GM18526 (cell line): ENCODE measurements around the gene FGGY.

Experiments
- POLR2A ChIP-seq: IDR thresholded peaks from 3 replicates; pipeline ENCODE4 v1.6.1; 2011; ENCODE audit not compliant: insufficient read length; ENCODE audit errors: extremely low read depth

Gene FGGY

GRCh38 chr1:59417406-59417805 is 120.5 kb downstream of the FGGY start:
- TF ChIP-seq POLR2A = no peak

GRCh38 chr1:59418363-59419144 is 121.7 kb downstream of the FGGY start:
- TF ChIP-seq POLR2A = no peak

- TF ChIP-seq POLR2A = no peak
Observed at GRCh38 chr1:59419361-59420140, 122.7 kb downstream of the FGGY start.

- TF ChIP-seq POLR2A = no peak
Observed at GRCh38 chr1:59421232-59421920, 124.5 kb downstream of the FGGY start.

GRCh38 chr1:59422921-59423575 is 126.2 kb downstream of the FGGY start:
- no peak for TF ChIP-seq POLR2A

GRCh38 chr1:59427155-59427554 is 130.3 kb downstream of the FGGY start:
- no peak for TF ChIP-seq POLR2A

GRCh38 chr1:59427784-59428183 is 130.9 kb downstream of the FGGY start:
- no peak for TF ChIP-seq POLR2A

GRCh38 chr1:59428828-59429227 is 131.9 kb downstream of the FGGY start:
- TF ChIP-seq POLR2A = no peak

GRCh38 chr1:59429656-59430055 is 132.8 kb downstream of the FGGY start:
- TF ChIP-seq POLR2A = no peak

- TF ChIP-seq POLR2A = no peak
Observed at GRCh38 chr1:59431566-59432294, 134.8 kb downstream of the FGGY start.

- TF ChIP-seq POLR2A = no peak
Observed at GRCh38 chr1:59432531-59433439, 135.9 kb downstream of the FGGY start.

GRCh38 chr1:59433440-59433813 is 136.5 kb downstream of the FGGY start:
- TF ChIP-seq POLR2A = no peak

GRCh38 chr1:59434336-59434735 is 137.4 kb downstream of the FGGY start:
- no peak for TF ChIP-seq POLR2A

- no peak for TF ChIP-seq POLR2A
Observed at GRCh38 chr1:59436637-59437036, 139.7 kb downstream of the FGGY start.

GRCh38 chr1:59438058-59438560 is 141.2 kb downstream of the FGGY start:
- TF ChIP-seq POLR2A = no peak
